ENCODE measurements around the gene SLF2.
A peak's percentile ranks its signal among the peaks of the same experiment; 100 is the strongest.

Gene SLF2

GRCh38 chr10:100982916-100983830, 70.4 kb downstream of the SLF2 start:
- DNase-seq = no peak

- no peak for DNase-seq
Measured at GRCh38 chr10:100983868-100984671, 71.3 kb downstream of the SLF2 start.

GRCh38 chr10:100984672-100985177, 72.0 kb downstream of the SLF2 start:
- no peak for DNase-seq

- no peak for DNase-seq
Measured at GRCh38 chr10:100985336-100985735, 72.6 kb downstream of the SLF2 start.

DNA sequence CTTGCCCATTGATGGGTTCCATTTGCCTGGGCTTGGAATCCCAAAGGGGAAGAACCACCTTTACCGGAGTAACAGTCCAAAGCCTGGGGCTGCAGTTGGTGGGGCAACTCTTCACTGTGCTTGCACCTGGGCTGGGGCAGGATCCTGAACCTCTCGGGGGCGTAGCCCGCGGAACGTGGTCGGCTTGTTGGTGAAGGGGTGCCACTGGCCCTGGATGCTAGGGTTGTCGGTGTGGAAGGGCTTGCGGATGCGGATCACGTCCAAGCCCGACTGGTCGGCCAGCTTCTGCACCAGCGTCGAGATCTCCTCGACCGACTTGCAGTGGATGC, 73.8 kb downstream of the SLF2 start:
- DNase-seq = no peak

DNA sequence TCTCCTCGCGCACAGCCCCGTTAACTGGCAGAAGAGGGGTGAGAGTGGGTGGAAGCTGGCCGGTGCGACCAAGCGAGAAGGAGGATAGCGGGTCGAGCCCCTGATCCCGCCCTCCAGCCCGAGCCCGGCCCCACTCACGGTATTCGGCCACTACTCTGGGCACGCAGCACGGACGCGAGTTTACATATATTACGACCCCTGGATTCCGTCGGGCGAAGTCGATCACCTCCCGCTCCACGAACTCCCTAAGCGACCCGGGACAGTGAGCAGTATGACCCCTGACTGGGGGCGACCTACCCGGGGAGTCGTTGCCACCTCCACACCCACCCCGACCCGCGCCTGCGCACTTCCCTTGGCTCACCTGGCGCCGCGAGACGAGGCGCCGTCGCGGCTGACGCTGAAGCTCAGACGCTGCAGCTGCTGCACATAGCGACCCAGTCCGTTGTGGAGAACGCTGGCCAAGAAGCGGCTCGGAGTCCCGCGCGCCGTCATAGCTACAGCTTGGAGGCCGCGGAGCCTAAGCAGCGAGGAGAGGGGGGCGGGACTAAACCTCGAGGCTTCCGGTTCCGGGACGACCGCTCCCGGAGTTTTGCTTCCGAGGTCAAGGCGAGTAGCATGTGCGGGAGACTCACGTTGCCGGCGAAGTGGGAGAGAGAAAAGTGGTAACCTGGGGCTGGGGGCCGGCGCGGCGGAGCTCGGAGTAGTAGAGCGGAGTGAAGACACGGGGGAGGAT, 74.4 kb downstream of the SLF2 start, which contains the start of the genes MRPL43 and TWNK:
Gene MRPL43 (minus strand): TSS at position 546 of the 733 bp plus-strand sequence. CDS start 54 bp downstream, at position 492.
Gene TWNK (plus strand): TSS at position 592 of the 733 bp plus-strand sequence. CDS start 668 bp downstream, outside the sequence.
- peak; percentile 88 for DNase-seq

- no peak for DNase-seq
Measured at GRCh38 chr10:100987685-100988049, 74.9 kb downstream of the SLF2 start.

DNA sequence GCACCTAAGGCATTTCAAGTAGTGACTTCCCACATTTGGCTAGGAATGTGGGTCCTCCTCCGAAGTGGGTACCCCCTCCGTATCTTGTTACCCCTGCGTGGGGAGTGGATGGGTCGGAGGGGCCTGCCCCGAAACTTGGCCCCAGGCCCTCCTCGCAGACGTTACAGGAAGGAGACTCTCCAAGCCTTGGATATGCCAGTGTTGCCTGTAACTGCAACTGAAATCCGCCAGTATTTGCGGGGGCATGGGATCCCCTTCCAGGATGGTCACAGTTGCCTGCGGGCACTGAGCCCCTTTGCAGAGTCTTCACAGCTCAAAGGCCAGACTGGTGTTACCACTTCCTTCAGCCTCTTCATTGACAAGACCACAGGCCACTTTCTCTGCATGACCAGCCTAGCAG, 75.4 kb downstream of the SLF2 start:
- no peak for DNase-seq

DNA sequence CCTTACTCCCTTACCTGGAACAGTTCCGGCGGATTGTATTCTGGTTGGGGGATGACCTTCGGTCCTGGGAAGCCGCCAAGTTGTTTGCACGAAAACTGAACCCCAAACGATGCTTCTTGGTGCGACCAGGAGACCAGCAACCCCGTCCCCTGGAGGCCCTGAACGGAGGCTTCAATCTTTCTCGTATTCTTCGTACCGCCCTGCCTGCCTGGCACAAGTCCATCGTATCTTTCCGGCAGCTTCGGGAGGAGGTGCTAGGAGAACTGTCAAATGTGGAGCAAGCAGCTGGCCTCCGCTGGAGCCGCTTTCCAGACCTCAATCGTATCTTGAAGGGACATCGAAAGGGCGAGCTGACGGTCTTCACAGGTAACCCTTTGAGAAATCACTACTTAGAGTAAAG, 76.3 kb downstream of the SLF2 start:
- DNase-seq = no peak

GRCh38 chr10:100993986-100994708, 81.4 kb downstream of the SLF2 start:
- no peak for DNase-seq

DNA sequence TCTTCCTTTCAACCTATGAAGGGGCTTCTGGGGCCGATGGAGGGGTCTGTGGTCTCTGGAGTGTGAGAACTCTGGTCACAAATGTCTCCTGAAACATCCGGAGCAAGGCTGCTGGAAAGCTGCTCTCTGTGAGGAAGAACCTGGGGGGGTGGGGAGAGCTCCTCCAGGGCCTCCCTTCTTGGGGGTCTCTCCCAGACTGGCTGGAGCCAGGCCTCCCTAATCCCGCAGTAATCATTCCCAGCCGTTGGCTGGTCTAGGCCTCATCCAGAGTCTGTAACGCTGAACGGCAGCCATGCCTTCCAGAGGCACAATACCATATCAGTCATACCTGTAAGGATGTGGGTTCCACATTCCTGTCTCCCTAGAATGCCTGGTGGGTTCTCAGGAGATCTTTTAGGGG, 82.4 kb downstream of the SLF2 start:
- DNase-seq = no peak

DNA sequence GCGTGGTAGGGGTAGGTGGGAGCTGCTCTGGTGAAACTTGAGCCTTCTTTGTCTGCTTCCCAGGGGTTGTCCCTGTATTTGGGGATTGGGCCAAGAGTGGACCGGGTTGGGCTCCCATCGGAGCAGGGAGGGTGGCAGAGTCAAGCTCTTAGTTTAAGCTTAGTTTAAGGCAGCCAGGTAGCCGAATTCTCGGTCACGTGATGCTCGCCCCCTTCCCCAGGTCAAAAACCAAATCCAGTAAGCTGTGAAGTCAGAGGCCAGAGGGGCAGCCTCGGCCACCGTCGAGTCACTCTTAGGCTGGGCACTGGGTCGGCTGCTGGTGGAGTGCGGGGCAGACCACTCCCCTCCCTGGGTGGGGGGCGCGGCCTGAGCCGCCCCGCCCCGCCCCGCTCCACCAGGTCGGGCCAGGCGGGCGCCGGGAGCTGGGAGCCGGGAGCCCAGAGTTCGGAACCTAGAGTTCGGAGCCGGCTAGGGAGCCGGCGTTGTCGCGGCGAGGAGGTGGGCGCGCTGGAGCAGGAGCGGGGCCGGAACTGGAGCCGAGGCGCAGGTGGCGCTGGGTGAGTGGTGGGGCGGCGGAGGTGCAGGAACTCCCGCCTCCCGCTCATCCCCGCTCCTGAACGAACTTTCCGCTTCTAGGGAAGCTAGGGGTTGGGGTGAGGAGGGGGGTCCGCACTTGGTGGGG, 84.1 kb downstream of the SLF2 start:
- peak; percentile 58 for DNase-seq

GRCh38 chr10:100997360-100998182, 84.8 kb downstream of the SLF2 start:
- DNase-seq = peak; percentile 79

DNA sequence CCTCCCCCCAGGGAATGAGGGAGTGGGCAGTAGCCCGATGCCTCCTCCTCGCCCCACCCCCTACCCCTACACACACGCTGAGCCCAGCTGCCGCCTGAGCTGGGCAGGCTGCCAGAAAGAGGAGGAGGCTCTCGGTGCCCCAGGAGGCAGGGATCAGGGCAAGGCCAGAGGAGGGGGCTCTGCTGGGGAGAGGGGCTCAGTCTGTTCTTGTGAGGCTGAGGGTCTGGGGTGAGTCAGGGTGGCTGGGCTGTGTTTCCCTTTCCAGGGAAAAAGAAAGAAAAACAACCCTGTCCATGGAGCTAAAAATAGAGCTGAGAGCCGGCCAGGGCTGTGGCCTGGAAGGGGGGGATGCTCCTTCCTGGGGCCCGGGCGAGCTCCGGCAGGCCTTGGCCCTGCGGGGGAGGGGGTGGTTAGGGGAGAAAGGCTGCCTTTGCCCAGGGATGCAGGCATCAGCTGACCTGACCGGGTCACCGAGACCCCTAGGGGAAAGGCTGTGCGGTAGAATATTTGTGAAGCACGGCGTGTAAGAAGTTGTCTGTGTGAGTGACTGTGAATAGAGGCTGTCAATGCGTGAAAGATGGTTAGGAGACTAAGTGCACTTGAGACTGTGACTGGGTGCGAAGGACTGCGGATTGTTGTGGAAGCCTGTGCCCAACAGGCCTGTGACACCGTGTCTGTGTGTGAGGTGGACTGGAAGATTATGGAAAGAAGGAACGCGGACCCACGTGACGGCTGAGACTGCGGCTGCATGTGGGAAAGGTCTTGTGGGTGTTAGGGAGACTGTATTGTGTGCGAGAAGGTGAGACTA, 85.6 kb downstream of the SLF2 start:
- DNase-seq = peak; percentile 79

DNA sequence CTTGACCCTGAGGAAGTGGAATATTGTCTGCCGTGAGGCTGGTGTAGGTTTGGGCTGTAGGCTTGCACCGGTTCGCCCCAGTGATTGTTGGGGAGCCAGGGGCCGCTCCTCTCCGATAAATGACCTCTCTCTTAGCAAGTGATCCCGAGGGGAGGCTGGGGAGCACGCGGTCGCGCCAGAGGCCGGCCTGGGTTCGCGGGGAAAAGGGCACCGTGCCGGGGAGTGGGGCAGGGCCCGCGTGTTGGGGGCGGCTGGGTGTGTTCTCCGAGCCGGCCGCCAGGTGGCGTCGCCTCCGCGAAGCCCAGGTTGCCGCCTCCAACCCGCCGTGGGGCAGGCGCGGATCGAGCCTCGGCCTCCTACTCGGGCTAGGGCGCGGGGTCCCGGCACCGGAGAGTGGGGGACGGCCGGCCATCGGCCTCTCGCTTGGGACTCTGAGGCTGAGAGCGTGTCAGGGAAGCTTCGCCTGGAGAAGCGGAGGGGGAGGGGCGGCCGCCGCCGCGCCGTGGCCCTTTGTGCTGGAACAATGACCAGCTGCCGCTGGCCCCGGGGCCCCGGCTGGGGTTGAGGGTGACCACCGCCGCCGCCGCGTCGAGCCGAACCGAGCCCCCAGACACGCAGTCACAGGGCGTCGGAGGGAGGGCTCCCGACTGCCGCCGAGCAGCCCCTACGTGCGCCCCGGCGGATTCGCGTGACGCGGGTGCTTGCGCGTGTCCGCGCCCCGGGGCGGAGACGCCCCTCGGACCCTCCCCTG, 86.4 kb downstream of the SLF2 start:
- peak; percentile 85 for DNase-seq

DNA sequence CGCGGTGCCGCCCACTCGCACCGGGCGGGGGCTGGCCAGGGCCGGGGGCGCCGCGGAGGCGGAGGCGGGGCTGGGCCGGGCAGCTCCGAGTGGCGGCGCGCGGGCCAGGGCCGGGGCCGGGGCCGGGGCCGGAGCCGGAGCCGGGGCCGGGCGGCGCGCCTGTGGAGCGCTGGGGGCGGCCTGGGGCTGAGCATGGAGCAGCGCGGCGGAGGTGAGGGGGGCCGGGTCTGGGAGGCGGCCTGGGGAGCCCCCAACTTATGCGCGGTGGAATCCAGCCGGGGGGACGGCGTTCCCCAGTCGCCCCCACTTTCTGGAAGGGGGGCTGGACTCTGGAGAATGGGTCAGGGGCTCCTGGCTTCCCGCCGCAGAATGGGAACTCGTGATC, 87.0 kb downstream of the SLF2 start, which contains the start of gene LZTS2:
Gene LZTS2 (plus strand): TSS at position 67 of the 385 bp plus-strand sequence. CDS start 2,731 bp downstream, outside the sequence.
- DNase-seq = no peak

DNA sequence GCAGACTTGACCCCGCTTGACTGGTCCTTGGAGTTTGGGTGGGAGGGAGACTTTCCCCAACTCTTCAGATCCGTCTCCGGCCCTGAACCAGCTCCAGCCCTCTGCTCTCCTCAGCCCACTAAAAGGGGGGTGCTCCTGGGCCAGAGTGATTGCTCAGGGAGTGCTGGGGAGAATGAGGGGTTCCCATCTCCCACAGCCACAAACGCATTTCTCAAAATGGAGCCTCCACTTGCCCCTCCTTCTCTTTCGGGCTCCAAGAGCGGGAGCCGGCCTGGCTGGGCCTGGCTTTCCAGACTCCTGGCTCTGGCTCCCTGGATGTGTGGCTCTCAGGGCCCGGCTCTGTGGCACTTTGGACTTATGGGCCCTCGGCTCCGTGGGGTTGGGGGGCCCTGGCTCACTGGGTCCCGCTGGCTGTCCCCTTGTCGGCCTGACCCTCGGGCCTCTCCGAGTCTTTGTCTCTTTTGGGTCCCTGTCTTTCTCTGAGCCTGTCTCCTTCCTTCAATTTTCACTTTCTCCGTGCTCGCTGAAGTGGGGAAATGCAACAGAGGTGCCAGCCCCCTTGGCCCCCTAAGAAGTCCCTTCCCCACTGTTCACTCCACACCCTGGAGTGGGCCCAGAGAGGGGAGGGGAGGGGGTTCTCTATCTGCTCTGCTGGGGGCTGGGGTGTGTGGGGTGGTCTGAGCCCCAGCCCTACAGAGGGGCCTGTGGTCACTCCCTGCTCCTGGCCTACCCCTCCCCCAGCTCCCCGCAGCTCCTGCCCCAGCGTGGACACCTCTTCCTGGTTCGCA, 87.6 kb downstream of the SLF2 start:
- DNase-seq = no peak

All from CD4-positive, alpha-beta T cell treated with Interleukin-17A for 4 hours (primary cell).